Nephron (organoid): Measurements from ENCODE around the gene MAZ.

ENCODE experiments used
- H3K27ac Mint-ChIP-seq, 3 experiments: 2 replicates each; pipeline ENCODE4 v1.8.0; 2020; ENCODE audit warnings: mixed read lengths in 3 of 3, mild to moderate bottlenecking in 2 of 3, moderate library complexity in 1 of 3
- H3K27me3 Mint-ChIP-seq: 2 replicates; pipeline ENCODE4 v1.8.0; 2021; ENCODE audit warnings: low read depth, mild to moderate bottlenecking, moderate library complexity, mixed read lengths
- H3K36me3 Mint-ChIP-seq: 2 replicates; pipeline ENCODE4 v1.8.0; 2020; ENCODE audit warnings: low read depth, mixed read lengths
- H3K4me1 Mint-ChIP-seq: 2 replicates; pipeline ENCODE4 v1.8.0; 2020; ENCODE audit warnings: mixed read lengths
- H3K4me3 Mint-ChIP-seq, 3 experiments: 2 replicates each; pipeline ENCODE4 v1.8.0; 2020; ENCODE audit warnings: mild to moderate bottlenecking in 3 of 3, mixed read lengths in 3 of 3, moderate library complexity in 2 of 3
- H3K9me3 Mint-ChIP-seq: 2 replicates; pipeline ENCODE4 v1.8.0; 2020; ENCODE audit warnings: mixed read lengths
- CTCF ChIP-seq, 3 experiments: fragments of 200-600 bp; sonication (generic); IDR thresholded peaks; one replicate each; pipeline ENCODE4 v1.5.0; 2021; ENCODE audit warnings: antibody characterized with exemption in 3 of 3; ENCODE audit not compliant: unreplicated experiment in 3 of 3

The MAZ gene

GRCh38 chr16:29850998-29851397, 44.7 kb downstream of the MAZ start:
- H3K4me1 Mint-ChIP-seq: peaks cover 5% of the 10 kb centered on the region
- TF ChIP-seq CTCF (IDR thresholded peaks at IDR 0.05; ENCODE audit: unreplicated experiment in 3 of 3): no peak
- no peaks in the 10 kb centered on the region for H3K27me3 Mint-ChIP-seq
- H3K36me3 Mint-ChIP-seq: no peaks in the 10 kb centered on the region
- H3K9me3 Mint-ChIP-seq: no peaks in the 10 kb centered on the region
- H3K27ac Mint-ChIP-seq: peak overlapping the region in 1 of 3 experiments; percentile 7
- H3K4me3 Mint-ChIP-seq: no peak overlapping the region

DNA sequence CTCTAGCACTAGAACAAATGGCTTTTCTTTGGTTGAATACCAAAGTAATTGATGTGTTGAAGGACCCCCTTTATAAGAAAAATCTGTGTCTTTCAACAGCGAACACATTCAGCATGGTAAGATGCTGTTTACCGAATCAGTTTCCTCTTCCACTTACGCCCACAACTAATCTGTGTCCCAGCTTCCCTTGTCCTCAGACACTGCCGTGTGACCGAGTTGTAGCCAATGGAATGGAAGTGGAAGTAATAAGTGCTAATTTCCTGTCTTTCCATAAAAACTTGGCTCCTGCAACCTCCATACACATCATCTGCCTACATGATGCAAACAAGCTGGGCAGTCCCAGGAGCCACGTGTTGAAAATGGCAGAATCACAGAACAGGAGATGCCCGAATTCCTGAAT, 46.3 kb downstream of the MAZ start:
- TF ChIP-seq CTCF (IDR thresholded peaks at IDR 0.05; ENCODE audit: unreplicated experiment in 3 of 3): no peak
- H3K27ac Mint-ChIP-seq: peak overlapping the region in 1 of 3 experiments; percentile 35
- no peaks in the 10 kb centered on the region for H3K9me3 Mint-ChIP-seq
- peaks cover 5% of the 10 kb centered on the region for H3K4me1 Mint-ChIP-seq
- no peaks in the 10 kb centered on the region for H3K27me3 Mint-ChIP-seq
- no peak overlapping the region for H3K4me3 Mint-ChIP-seq
- peaks cover 5% of the 10 kb centered on the region for H3K36me3 Mint-ChIP-seq

DNA sequence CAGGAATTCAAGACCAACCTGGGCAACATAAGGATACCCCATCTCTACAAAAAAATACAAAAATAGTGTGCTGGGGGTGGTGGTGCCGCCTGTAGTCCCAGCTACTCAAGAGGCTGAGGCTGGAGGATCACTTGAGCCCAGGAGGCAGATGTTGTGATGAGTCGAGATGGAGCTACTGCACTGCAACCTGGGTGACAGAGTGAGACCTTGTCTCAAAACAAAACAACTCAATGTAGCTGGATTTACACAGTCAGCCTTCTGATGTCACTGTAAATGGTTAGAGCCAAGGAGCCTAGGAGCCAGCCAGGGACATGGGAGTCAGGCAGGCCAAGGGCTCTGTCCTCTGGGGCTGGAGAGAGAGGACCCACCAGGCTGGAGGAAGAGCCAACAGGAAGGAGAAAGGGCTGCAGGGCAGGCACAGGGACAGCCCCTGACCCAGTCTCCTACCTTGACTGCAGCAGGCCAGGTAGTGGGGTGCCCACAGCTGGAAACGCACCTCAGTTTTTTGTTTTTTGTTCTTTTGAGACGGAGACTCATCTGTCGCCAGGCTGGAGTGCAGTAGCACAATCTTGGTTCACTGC, 48.3 kb downstream of the MAZ start:
- H3K4me3 Mint-ChIP-seq: no peak overlapping the region
- H3K27me3 Mint-ChIP-seq: no peaks in the 10 kb centered on the region
- no peak overlapping the region for H3K27ac Mint-ChIP-seq
- TF ChIP-seq CTCF (IDR thresholded peaks at IDR 0.05; ENCODE audit: unreplicated experiment in 3 of 3): no peak
- no peaks in the 10 kb centered on the region for H3K4me1 Mint-ChIP-seq
- peaks cover 18% of the 10 kb centered on the region for H3K36me3 Mint-ChIP-seq
- H3K9me3 Mint-ChIP-seq: no peaks in the 10 kb centered on the region

DNA sequence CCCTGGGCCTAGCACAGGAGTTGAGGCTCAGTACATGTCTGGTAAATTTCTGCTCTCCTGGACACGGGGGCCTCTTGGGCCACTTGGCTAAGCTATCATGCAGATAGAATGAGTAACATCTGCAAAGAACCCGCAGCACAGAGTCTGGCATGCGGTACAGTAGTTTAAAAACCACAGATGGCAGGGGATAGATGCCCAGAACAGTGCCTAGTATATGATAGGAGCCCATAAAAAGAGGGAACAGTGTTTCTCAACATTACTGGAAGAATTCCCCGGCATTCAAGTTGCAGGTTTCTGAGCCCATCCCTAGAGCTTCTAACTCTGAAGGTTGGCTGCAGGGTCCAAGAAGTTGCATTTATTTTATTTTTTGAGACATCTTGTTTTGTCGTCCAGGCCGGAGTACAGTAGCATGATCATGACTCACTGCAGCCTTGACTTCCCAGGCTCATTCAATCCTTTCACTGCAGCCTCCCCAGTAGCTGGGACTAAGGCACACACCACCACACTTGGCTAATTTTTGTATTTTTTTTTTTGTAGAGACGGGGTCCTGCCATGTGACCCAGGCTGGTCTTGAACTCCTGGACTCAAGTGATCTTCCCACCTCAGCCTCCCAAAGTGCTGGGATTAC, 50.9 kb downstream of the MAZ start:
- no peak for TF ChIP-seq CTCF (IDR thresholded peaks at IDR 0.05; ENCODE audit: unreplicated experiment in 3 of 3)
- Mint-ChIP-seq H3K36me3 (peaks cover 29% of the 10 kb centered on the region), H3K4me1 (no peaks in the 10 kb centered on the region), H3K4me3 (peak overlapping the region in 1 of 3 experiments; percentile 20), H3K27me3 (no peaks in the 10 kb centered on the region), H3K9me3 (no peaks in the 10 kb centered on the region), H3K27ac (no peak overlapping the region)

DNA sequence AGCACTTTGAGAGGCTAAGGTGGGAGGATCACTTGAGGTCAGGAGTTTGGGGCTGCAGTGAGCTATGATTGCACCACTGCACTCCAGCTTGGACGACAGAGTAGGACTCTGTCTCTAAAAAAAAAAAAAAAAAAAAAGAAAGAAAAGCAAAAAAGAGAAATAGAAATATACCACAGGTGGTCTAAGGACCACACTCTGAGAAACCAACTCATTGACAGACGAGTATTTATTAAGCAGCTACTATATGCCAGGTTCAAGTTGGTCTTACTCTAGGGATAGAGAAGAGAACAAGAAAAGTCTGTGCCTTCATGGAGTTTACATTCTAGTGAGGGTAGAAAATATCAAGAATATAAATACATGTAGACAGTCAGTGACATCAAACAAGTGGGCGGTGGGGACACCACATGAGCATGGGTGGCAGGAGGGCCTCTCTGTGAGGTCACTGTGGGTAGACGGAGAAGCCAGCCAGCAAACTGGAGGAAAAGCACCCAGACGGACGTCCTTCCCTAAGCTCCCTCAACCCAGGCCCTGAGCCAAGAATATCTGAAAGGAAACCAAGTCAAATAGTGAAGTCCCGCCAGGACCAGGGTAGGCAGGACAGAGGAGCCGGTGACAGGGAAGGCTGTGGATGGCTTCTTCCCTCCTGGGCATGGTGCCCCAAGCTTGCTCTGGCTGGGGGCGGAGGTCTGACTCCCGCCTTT, 52.0 kb downstream of the MAZ start:
- no peak overlapping the region for H3K27ac Mint-ChIP-seq
- H3K4me1 Mint-ChIP-seq: no peaks in the 10 kb centered on the region
- peak overlapping the region; percentile 24 to 59 (median 58) for H3K4me3 Mint-ChIP-seq
- H3K9me3 Mint-ChIP-seq: no peaks in the 10 kb centered on the region
- no peak for TF ChIP-seq CTCF (IDR thresholded peaks at IDR 0.05; ENCODE audit: unreplicated experiment in 3 of 3)
- H3K36me3 Mint-ChIP-seq: peaks cover 29% of the 10 kb centered on the region
- H3K27me3 Mint-ChIP-seq: no peaks in the 10 kb centered on the region
